Neural crest cell (in vitro differentiated cells): ENCODE measurements around the gene LYPD8. TPM values are rescaled to one million over a fixed set of nuclear protein-coding genes. Genes with fewer than 3 reads are reported as not detected.

Experiments
- DNase-seq: peaks from one replicate; pipeline ENCODE4 v3.0.0; 2021; ENCODE audit warnings: low read depth, mixed read lengths, low spot score
- H3K27ac Mint-ChIP-seq: one replicate; pipeline ENCODE4 v1.8.0; 2021; ENCODE audit warnings: mild to moderate bottlenecking, mixed read lengths; ENCODE audit not compliant: unreplicated experiment
- H3K27me3 Mint-ChIP-seq: 2 replicates; pipeline ENCODE4 v1.8.0; 2021; ENCODE audit warnings: low read depth, mild to moderate bottlenecking, mixed read lengths
- H3K36me3 Mint-ChIP-seq: 2 replicates; pipeline ENCODE4 v1.8.0; 2021; ENCODE audit warnings: low read depth, mild to moderate bottlenecking, mixed read lengths
- H3K4me1 Mint-ChIP-seq: 2 replicates; pipeline ENCODE4 v1.8.0; 2021; ENCODE audit warnings: mixed read lengths
- H3K4me3 Mint-ChIP-seq: one replicate; pipeline ENCODE4 v1.8.0; 2021; ENCODE audit warnings: mild to moderate bottlenecking, mixed read lengths
- H3K9me3 Mint-ChIP-seq: 2 replicates; pipeline ENCODE4 v1.8.0; 2021; ENCODE audit warnings: mixed read lengths
- total RNA-seq: library from RNA; stranded (reverse); gene quantifications from 2 replicates; pipeline ENCODE4 v1.2.1, GENCODE V29; 2021
- TF ChIP-seq, protein P1 (sequence below): fragments of 200-600 bp; sonication (generic); conservative IDR thresholded peaks from 2 replicates; pipeline ENCODE4 v1.5.0; 2021; ENCODE audit warnings: antibody characterized with exemption, mild to moderate bottlenecking

Gene LYPD8
- total RNA-seq, 1 donor from 2014 or later = not detected

DNA sequence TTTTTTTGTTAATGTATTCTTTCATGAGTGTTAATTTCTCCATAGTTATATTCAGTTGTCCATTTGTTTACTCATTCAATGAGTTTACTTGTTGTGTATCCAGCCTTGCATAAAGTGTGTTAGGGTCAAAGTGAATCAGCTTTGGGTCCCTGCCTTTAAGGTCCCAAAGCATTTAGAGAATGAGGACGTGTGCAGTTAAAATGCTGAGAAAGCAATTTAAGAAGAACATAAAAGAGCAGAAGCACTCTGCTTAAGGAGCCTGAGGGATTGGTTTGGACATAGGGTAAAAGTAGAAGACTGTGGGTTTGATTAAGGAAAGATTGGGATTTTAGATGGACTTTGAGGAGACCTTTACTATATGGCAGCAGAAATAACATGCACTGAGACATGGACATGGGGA lies 56.5 kb downstream of the LYPD8 start:
- H3K27me3 Mint-ChIP-seq = no peaks in the 10 kb centered on the region
- no peak for DNase-seq
- no peak overlapping the region for H3K27ac Mint-ChIP-seq
- H3K36me3 Mint-ChIP-seq = peaks cover 9% of the 10 kb centered on the region
- H3K4me1 Mint-ChIP-seq = no peaks in the 10 kb centered on the region
- TF ChIP-seq, protein P1, sequence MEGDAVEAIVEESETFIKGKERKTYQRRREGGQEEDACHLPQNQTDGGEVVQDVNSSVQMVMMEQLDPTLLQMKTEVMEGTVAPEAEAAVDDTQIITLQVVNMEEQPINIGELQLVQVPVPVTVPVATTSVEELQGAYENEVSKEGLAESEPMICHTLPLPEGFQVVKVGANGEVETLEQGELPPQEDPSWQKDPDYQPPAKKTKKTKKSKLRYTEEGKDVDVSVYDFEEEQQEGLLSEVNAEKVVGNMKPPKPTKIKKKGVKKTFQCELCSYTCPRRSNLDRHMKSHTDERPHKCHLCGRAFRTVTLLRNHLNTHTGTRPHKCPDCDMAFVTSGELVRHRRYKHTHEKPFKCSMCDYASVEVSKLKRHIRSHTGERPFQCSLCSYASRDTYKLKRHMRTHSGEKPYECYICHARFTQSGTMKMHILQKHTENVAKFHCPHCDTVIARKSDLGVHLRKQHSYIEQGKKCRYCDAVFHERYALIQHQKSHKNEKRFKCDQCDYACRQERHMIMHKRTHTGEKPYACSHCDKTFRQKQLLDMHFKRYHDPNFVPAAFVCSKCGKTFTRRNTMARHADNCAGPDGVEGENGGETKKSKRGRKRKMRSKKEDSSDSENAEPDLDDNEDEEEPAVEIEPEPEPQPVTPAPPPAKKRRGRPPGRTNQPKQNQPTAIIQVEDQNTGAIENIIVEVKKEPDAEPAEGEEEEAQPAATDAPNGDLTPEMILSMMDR = no peak
- peaks cover 15% of the 10 kb centered on the region for H3K9me3 Mint-ChIP-seq
- no peak overlapping the region for H3K4me3 Mint-ChIP-seq

DNA sequence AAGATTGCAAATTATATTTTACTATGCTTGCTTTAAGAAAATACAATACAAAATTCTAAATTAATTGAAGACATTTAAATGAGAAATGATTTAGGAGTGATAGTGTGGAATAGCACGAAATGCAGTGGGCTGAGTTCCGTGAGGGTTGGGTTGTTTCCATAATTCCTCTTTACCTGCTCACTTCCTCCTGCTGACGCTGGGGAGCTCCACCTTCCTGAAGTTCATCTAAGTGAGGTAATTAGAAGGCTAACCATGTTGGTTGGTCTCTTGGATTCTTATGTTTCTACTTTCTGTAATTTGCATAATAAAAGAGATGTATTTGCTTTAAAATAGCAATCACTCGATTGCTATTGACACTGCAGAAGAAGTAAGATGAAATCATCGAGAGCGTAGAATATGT lies 57.7 kb downstream of the LYPD8 start:
- no peaks in the 10 kb centered on the region for H3K27me3 Mint-ChIP-seq
- no peak overlapping the region for H3K4me3 Mint-ChIP-seq
- peaks cover 9% of the 10 kb centered on the region for H3K36me3 Mint-ChIP-seq
- no peak for DNase-seq
- TF ChIP-seq, protein P1 = no peak
- H3K9me3 Mint-ChIP-seq = peaks cover 15% of the 10 kb centered on the region
- no peaks in the 10 kb centered on the region for H3K4me1 Mint-ChIP-seq
- H3K27ac Mint-ChIP-seq = no peak overlapping the region

GRCh38 chr1:248696774-248697173 lies 58.8 kb downstream of the LYPD8 start:
- Mint-ChIP-seq H3K4me1 (no peaks in the 10 kb centered on the region), H3K36me3 (peaks cover 9% of the 10 kb centered on the region), H3K4me3 (no peak overlapping the region), H3K9me3 (peaks cover 19% of the 10 kb centered on the region), H3K27me3 (no peaks in the 10 kb centered on the region), H3K27ac (no peak overlapping the region)
- TF ChIP-seq, protein P1 = no peak
- no peak for DNase-seq

- no peak overlapping the region for H3K4me3 Mint-ChIP-seq
- H3K9me3 Mint-ChIP-seq = peaks cover 20% of the 10 kb centered on the region
- TF ChIP-seq, protein P1 = no peak
- no peaks in the 10 kb centered on the region for H3K27me3 Mint-ChIP-seq
- H3K4me1 Mint-ChIP-seq = no peaks in the 10 kb centered on the region
- DNase-seq = no peak
- peaks cover 10% of the 10 kb centered on the region for H3K36me3 Mint-ChIP-seq
- H3K27ac Mint-ChIP-seq = no peak overlapping the region
Observed at GRCh38 chr1:248696261-248696660, 59.3 kb downstream of the LYPD8 start.

DNA sequence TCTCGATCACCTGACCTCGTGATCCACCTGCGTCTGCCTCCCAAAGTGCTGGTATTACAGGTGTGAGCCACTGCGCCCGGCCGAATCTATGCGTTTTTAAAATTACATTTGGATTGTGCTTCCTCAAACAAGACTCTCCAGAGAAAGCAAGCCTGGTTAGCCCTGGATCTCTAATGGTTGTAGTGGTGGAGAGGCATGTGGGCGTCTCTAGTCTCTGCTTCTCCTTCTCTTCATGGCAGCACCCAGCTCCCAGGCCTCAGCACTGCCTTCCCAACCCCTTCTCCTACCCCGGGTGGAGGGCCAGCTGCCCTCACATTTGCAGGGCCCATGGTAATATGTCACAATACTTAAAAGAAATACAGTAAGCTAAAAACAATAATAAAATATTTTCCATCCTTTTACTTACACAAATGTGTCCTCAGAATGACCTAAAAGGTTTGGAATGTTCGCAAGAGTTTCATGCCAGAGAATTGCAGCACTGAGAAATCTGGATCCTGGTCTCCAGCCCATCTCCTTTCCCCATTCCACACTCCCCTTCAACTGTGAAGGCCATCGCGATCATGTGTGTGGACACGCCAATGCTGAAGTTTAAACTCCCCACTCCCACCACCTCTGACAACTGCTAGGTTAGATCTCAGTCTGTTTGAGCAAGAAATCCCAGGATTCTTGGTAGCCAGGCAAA lies 60.0 kb downstream of the LYPD8 start:
- H3K4me1 Mint-ChIP-seq = no peaks in the 10 kb centered on the region
- no peaks in the 10 kb centered on the region for H3K27me3 Mint-ChIP-seq
- TF ChIP-seq, protein P1 = no peak
- no peak overlapping the region for H3K27ac Mint-ChIP-seq
- peaks cover 12% of the 10 kb centered on the region for H3K36me3 Mint-ChIP-seq
- peaks cover 21% of the 10 kb centered on the region for H3K9me3 Mint-ChIP-seq
- DNase-seq = no peak
- H3K4me3 Mint-ChIP-seq = no peak overlapping the region
